Forelimb muscle (tissue), 1 donor: Measurements from ENCODE around the gene KRT9. TPM values are rescaled to one million over a fixed set of nuclear protein-coding genes. Genes with fewer than 3 reads are reported as not detected.
"Not testable (repeated sequence)": the region's sequence is repeated elsewhere in the genome, so short reads cannot be mapped to it uniquely, and the experiment has no call there.

Experiments used
- DNase-seq: peaks from one replicate; pipeline ENCODE4 v3.0.0-alpha.2; 2013; ENCODE audit warnings: low read depth
- polyA plus RNA-seq: library from polyadenylated mRNA; unstranded; fragments of 120-200 nt; gene quantifications from one replicate; pipeline ENCODE4 v1.2.1, GENCODE V29; 2013; ENCODE audit not compliant: insufficient read length

KRT9 gene
- polyA plus RNA-seq, 1 donor: not detected

DNA sequence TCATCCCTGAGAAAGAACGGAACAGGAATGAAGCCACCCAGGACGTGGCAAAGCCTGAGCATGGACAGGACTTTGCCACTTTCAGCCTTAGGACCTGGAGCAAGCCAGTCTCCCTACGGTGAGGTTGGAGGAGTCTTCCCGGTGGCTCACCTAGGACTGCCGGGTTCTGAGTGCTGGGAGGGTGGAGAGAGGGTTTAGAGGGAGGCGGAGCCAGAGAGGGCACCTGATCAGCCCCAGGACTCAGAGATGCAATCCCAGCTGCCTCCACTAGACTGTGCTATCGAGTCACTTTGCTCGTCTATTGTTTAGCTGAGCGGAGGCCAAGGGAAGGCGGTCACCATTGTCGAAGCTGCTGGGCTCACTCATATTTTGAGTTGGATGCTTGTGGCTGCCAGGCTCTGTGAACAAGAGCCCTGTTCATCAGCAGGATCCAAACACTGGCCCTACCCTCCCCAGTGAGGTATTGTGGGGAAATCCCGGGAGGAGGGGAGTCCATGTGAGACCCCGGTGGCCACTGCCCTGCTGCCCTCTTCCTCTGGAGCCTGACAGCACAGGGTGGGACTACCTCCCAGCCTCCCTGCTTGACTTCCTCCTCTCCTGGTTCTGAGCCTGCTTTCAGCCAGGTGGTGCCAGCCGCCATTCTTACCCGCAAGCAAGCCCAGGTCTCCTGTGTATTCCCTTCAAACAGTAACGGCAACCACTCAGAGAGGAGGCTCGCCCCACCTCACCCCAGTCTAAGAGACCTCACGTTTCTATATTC, 7.8 kb upstream of the KRT9 start:
- DNase-seq: peak; percentile 36

DNA sequence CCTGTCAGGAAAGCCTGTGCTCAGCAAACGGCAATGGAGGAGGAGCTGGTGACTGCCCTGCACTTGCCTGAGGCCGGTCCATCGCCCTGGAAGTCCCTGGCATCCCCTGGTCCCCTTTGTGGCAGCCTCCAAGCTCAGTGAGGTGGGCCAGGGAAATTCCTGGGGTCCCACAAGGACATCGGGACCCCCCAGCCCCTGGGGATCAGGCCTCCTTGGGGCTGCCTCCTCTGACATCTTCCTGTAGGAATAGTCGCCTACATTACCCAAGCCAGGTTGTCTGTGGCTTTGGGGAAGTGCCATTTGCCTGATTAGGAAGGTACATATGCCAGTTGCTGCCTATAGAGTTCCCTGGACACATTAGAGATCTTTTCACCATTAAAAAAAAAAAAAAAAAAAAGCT, 7.1 kb upstream of the KRT9 start:
- no peak for DNase-seq

DNA sequence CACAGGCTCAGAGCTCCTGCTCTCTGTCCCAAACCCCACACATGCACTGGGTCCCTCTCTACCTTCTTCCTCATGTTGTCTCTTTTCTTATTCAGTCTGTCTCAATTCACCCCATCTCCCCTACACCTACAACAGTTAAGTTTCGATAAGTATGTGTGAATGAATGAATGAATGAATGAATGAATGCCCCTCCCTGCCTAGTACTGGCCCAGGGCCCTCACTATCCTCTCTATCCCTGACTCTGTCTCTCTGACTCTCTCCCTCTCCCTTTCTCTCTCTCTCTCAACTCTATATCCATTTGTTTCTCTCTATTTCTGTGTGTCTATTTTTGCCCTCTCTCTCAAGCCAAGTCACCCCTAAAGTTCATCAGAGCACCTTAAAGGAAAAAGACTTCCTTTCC, 6.7 kb upstream of the KRT9 start:
- no peak for DNase-seq

DNA sequence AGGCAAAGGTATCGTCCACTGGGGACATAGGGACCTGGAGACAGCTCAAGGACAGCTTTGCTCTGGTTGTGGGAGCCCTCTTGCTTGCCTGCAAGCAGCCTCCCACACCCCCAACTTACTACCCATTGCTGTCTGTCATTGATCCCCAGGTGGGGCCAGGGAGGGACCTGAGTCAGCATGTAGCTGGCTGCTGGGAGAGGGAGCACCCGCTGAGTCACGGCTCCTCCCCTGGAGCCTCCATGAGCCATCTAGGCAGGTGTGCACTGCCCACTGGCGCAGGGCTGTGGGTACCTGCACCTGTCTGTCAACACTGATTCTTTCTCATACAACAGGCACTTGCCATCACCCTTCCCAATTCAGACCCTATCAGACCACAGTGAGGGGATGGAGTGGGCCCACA, 4.9 kb upstream of the KRT9 start:
- DNase-seq: not testable (repeated sequence)

DNA sequence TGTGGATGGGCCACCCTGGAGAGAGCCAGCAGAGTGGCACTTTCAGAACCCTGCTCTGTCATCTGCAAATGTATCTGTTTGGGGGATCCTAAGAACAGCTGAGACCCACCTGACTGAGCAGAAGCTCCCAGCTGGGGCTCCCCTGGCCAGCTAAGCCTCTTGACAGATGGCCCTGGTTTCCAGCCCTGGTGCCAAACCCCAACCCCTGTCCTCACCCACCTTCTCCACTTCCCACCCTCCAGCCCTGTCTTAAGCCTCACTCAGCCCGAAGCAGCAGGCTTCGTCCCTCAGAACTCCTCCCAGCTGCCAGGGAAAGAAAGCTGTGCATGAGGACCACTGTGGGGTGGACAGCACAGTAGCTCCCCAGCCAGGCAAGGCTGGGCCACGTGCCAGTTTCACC, 3.5 kb upstream of the KRT9 start:
- no peak for DNase-seq

DNA sequence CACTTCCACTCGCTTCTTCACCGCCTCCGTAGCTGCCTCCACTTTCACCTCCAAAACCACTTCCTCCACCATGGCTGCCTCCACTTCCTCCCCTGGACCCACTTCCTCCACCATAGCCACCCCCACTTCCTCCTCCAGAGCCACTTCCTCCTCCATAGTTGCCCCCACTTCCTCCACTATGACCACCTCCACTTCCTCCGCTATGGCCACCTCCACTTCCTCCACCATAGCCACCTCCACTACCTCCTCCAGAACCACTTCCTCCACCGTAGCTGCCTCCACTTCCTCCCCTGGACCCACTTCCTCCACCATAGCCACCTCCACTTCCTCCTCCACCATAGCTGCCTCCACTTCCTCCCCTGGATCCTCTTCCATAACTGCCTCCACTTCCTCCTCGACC, 4.5 kb downstream of the KRT9 start:
- DNase-seq: no peak

DNA sequence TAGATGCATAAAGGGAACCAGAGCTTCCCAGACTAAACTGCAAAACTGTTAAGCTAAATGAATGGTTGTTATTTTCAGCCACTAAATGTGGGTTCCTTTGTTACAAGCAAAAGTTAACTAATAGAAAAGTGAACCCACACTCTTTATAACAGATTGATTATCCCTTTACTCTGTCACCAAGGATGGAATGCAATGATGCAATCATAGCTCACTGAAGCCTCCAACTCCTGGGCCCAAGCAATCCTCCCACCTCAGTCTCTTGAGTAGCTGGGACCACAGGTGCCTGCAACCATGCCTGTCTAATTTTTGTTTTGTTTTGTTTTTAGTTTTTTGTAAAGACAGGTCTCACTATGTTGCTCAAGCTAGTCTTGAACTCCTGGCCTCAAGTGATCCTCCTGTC, 6.5 kb downstream of the KRT9 start:
- DNase-seq: no peak

DNA sequence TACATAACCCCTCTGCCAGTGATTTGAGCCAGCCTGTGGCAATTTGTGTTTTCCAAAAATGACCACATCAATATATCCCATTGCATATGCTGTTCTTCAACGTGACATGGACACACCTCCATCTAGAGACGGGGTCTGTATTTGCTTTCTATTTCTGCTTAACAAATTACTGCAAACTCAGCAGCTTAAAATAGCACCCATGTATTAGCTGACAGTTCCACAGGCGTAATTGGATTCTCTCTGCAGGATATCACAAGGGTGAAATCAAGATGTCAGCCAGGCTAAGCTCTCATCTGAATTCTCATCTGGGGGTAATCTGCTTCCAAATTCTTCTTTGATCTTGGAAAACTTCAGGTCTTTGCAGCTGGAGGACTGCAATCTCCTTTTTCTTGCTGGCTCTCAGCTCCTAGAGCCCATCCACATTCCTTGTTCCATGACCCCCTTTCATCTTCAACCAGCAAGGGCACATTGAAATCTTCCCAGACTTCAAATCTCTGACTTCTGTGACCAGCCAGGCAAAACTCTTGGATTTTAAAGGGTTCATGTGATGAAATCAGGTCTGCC, 8.2 kb downstream of the KRT9 start:
- no peak for DNase-seq

DNA sequence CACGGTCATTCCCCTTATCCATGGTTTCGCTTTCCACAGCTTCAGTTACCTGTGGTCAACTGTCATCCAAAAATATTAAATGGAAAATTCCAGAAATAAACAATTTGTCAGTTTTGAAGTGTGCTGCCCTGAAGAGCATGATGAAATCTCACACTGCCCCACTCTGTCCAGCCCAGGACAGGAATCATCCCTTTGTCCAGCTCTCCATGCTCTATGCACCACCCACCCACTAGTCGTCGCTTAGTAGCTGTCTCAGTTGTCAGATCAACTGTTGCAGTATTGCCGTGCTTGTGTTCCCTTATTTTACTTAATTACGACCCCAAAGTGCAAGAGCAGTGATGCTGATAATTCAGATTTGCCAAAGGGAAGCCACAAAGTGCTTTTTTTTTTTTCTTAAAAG, 10.3 kb downstream of the KRT9 start:
- DNase-seq: no peak

DNA sequence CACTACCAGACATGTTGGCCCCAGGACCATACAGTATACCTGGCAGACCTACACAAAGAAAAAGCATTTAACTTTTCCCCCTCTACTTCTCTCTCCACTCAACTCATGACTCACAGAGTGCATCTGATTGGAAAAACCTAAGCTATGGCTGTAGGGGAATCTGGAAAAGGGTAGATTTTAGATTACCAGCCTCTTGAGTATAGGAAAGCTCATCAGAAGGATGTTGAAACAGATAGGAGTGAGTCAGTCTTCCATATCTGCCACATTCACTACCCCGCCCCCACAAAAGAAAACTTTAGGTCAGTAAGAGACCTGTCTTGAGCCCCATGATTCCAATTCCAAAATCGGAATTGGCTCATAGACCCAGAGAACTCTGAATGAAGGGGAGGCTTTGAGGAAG, 12.3 kb downstream of the KRT9 start:
- DNase-seq: no peak

DNA sequence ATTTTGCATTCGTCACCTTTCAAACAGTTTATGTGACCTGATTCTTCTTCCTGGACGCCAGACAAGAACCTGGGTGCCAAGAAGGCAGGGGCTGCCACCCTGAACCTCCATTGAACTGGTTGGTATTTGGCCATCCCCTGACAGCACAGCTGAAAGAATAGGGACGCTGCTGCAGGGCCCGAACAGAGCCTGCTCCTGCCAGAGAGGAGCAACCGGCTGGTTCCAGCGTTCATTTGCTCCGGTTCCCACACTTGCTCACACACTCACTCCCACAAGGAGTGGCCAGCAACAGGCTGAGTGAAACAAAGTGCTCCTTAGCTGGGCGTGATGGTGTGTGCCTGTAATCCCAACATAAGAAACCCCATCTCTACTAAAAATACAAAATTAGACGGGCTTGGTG, 14.9 kb downstream of the KRT9 start:
- DNase-seq: no peak

DNA sequence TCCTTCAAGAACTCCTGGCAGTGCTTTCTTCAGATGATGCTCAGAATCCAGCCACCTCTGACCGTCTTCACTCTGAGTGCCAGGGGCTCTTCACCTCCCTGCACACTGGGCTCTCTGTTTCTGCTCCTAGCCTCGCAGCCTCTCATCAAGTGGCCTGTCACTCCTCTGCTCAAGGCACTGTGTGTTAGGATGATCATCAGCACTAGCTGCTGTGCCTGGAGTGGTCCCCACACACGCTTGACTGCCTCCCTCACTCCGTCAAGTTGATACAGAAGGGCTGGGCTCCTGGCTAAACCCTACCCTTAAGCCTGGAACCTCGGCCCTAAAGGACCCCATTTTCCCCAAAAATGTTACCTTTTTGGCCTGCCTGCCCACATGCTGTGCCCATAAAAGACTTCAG, 15.6 kb downstream of the KRT9 start:
- no peak for DNase-seq

DNA sequence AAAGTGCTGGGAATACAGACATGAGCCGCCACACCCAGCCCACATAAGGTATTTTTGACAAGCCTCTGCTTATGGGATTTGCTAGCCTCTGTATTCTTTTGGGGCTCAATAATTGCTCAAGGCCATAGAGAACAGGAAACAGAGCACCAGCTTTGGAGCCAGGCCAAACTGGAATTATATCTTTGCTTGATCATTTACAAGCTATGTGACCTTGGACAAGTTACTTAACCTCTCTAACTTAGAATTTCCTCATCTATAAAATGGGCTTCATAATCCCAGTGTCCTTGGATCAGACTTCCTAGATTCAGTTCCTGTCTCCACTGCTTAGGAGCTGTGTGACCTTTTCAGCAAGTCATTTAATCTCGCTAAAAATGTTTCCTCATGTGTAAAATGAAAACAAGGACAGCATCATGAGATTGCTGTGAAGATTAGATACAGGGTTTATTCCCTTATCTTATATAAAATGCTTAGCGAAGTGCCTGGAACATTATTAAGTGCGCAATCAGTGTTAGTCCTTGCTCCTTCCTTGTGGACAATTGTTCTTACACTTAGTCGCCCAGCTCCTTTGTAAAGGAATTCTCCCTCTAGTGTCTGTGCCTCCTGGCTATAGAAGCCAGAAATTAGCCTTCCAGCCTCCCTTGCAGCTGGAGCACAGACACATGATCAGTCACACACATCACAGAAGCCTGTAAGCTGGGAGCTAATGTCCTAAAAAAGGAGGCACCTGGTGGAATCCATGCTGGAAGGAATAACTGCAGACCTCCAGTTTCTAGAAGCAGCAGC, 16.6 kb downstream of the KRT9 start:
- no peak for DNase-seq

DNA sequence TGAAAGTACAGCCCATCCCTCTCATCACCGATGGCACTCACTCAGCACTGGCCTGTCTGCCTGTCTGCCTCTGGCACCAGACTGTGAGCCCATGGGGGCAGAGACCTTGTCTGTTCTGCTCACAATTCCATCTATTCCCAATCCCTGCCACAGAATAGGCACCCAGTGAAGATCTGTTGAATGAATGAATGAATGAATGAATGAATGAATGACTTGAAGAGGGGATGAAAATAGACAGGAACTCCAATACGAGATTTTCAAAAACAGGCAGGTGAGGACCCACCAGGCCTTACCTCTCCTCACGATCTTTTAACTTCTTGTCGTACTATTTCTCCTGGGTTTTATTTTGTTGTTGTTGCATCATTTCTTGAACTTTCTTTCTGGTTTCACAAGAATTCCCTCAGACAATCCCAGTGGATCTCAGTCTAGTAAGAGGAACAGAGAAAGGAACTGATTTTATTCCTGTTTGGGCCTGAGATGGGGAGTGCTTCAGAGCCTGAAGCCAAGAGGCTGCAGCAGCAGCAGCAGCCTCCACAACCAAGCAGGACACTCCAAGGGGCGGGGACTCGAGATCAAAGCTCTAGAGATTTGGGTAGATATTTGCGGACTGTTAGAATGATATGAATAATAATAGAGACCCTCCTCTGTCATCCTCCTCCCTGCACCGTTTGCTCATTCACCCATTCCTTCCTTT, 17.7 kb downstream of the KRT9 start:
- no peak for DNase-seq

DNA sequence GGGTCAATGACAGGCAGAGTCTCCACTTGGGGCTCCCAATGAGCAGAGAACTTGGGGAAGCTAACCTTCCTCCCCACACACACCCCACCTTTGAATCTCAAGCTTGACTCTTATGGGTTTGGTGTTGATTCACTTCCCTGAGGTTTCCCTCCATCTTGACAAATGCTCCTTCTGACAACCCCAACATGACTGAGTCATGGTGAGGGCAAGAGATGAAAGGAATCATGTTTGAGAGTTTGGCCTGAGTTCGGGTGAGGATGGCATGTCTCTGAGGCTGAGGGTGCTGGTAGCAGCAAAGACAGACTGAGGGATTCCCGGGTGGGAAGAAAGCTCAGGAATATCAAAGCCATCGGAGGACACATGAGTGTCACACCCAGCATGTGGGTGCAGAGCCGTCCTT, 18.7 kb downstream of the KRT9 start:
- DNase-seq: no peak

DNA sequence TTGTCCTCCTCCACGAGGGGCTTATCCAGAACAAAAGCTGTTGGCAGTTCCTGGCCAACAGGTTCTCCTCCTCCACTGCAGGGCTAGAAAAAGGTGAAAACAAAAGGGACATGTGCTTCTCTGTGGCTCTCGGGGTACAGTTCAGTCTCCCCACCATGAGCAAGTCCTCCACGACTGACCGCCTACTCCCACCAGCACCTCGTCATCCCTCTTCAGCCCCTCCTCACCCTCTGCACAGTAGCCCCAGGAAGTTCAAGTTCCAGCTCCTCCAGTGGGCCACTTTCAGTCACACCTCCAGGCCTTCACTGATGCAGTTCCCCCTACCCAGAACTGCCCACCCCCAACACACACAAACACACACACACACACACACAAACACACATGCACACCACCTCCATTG, 19.4 kb downstream of the KRT9 start:
- DNase-seq: no peak

DNA sequence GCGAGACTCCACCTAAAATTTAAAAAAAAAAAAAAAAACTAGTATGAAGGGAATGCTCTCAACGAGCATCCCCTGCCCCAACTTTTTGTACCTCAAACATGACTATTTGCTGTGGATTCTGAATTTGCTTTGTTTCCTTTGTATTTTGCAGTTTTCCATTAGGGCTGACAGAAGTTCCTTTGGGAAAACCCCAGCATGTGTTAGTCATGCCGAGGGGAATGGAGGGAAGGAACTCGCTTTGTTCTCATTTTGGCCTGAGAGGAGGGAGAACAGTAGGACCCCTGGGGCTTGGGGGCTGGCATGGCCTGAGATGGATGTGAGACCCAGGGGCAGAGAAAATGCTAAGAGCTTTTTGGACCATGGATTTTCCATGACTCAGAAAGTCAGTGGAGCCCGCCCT, 20.5 kb downstream of the KRT9 start:
- DNase-seq: no peak

DNA sequence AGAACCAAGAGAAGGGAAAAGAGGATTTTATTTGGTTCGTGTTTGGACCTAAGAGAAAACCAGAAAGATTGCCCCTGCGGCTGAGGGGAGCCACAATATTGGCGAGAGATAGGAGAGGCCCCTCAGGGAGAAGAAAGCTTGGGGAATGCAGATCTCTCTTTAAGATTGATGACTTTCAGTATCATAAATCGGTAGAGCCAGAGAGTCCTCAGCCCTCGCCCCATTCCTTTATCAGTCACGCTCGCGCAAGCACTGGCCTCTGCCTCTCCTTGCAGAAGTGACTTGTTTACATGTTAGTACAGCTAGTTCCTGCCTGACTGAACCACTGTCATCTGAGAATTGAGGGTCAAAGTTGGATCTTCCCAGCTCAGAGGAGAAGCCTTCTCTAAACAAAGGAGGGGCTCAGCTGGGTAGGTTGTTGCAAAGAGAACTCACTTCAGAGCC, 22.2 kb downstream of the KRT9 start:
- no peak for DNase-seq

DNA sequence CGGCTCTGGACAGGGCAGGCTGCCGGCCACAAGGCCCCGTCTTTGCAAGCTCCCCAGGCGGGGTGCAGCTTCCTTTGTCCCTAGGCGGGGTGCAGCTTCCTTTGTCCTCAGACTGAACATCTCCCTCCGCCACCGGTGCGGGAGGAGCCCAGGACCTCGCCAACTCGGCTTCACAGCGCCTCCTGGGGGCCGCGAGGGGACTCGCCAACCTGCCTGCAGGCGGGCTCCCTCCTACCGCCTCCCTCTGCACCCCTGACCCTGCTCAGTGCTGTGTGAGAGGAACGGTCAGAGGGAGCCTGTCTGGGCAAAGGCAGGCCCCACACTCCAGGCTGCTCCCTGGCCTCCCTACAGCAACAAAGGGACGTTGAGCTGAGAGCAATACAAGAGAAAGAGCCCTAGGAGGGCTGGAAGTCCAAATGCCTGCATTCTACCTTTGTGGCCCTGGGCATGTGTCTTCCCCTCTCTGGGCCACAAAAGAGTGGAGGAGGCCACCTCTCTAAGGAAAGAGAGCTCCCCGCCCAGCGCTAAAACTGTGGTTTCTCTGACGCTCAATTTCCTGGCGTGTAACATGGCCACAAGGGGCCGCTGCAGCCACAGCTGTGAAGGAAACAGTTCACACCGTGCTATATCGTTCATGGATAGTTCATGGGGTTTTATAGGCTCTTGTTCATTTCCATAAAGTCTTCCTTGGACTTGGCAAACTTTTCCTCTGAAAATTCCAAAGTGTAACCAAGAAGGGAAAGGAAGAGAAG, 22.8 kb downstream of the KRT9 start:
- DNase-seq: peak; percentile 53

DNA sequence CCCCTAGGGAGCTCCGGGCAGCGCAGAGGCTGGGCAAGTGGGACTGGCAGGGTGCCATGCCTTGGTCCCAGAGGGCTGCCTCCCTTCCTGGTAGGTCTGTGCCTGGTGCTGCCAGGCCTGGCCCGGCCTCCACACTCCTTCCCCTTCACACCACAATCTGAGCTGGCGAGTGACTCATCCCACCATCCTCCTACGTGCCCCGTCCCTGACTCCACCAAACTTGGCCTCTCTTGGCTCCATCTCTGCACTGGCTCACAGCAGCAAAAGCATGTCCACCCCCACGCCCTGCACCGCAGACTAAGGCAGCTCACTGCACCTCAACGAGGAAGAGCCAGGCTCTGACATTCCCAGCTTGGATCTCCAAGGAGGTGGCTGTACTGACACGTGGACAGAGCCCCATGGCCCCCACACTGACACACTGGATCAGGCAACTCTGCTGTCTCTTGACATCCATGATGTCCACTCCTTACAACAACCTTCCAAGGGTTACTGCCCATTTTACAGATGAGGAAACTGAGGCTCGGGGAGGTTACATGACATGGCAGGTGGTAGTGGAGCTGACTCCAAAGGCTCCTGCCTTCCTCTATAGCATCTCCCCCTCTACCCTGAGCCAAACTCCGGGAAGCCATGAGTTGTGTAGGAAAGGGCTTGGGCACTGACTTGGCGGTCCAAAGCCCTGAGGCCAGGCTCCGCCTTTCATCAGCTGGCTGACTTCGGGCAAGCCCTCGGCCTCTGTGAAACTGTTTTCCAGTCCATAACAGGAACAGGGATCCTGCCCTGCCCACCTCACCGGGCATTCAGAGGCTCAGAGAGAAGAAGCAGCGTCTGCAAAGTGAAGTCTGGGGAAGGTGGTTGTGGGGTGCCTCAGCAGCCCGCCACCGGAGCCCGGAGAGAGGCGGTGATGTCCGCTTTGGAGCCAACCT, 23.7 kb downstream of the KRT9 start:
- no peak for DNase-seq
